ENCODE data around the gene RUFY2.

RUFY2 gene

DNA sequence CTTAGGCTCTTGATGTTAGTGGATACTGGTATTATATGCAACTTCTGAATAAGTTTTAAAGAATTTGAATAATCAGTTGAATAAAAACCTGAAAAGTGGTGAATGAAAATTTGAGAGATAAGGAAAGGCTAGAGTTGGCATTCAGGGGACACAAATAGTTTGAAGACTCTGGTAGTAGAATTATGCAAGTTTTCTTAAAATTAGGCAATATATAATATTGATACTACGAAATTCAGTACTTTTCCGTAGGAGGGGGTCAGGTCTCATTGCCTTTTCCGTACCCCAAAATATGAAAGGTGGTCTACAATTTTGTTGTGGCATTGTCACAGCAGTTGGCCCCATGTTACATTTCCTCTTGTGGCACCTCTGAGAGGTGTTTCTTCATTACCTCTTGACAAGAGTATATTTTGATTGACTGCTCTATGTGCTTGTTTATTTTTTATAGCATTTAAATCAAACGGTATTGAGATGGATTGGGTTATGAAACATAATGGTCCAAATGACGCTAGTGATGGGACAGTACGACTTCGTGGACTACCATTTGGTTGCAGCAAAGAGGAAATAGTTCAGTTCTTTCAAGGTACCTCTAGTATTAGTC is 70.2 kb downstream of the RUFY2 start:
- no peak for DNase-seq (ENCODE audit: extremely low spot score)
- CTCF ChIA-PET = interaction anchor here (1.0 kb wide), 1 partner anchor 12 kb away, joined by 3 read pairs; no protein-coding TSS in a partner anchor
- POLR2A ChIA-PET = no interaction called here
- TF ChIP-seq, protein P1, sequence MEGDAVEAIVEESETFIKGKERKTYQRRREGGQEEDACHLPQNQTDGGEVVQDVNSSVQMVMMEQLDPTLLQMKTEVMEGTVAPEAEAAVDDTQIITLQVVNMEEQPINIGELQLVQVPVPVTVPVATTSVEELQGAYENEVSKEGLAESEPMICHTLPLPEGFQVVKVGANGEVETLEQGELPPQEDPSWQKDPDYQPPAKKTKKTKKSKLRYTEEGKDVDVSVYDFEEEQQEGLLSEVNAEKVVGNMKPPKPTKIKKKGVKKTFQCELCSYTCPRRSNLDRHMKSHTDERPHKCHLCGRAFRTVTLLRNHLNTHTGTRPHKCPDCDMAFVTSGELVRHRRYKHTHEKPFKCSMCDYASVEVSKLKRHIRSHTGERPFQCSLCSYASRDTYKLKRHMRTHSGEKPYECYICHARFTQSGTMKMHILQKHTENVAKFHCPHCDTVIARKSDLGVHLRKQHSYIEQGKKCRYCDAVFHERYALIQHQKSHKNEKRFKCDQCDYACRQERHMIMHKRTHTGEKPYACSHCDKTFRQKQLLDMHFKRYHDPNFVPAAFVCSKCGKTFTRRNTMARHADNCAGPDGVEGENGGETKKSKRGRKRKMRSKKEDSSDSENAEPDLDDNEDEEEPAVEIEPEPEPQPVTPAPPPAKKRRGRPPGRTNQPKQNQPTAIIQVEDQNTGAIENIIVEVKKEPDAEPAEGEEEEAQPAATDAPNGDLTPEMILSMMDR (IDR thresholded peaks at IDR 0.05; ENCODE audit: control extremely low read depth, extremely low read depth, low read depth, missing control alignments) = no peak

DNA sequence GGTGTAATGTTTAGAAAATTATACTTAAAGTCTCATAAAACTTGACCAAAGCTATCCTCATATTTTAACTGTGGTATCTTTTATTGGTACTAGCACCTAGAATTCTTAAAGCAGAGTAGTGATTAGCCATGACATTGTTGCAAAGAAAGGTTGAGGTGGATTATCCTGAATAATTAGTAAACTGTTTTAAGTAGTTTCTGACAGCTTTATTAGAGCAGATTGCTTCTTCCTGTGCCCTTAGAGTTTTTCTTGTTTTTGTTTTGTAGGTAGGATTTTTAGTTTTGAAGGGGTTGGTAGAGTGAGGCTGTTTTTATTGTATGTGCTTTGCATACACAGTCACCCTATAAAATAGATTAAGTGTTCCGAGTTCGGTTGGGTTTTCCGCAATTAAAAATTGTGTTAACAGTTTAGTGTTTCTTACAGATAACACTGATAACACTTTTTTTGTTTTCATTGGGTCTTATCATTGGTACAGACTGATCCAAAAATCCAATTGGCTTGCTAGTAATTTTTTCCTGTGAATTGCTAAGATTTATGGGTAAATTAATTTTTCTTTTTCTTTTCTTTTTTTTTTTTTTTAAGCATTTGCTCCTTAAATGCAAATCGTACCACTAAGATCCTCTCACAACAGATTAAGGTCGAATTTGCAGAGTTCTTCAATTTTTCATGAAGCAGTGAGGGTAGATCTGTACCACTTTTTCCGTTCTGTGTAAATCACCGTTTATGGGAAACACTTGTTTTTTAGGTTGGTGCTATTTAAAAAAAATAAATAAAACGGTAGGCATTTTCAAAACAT is 72.2 kb downstream of the RUFY2 start:
- CTCF ChIA-PET = interaction anchor here (1.3 to 3.4 kb wide), 3 partner anchors 13 to 451 kb away, joined by 4 to 14 read pairs (median 4); no protein-coding TSS in a partner anchor
- no peak for DNase-seq (ENCODE audit: extremely low spot score)
- POLR2A ChIA-PET = no interaction called here
- TF ChIP-seq, protein P1 (IDR thresholded peaks at IDR 0.05; ENCODE audit: control extremely low read depth, extremely low read depth, low read depth, missing control alignments) = no peak

DNA sequence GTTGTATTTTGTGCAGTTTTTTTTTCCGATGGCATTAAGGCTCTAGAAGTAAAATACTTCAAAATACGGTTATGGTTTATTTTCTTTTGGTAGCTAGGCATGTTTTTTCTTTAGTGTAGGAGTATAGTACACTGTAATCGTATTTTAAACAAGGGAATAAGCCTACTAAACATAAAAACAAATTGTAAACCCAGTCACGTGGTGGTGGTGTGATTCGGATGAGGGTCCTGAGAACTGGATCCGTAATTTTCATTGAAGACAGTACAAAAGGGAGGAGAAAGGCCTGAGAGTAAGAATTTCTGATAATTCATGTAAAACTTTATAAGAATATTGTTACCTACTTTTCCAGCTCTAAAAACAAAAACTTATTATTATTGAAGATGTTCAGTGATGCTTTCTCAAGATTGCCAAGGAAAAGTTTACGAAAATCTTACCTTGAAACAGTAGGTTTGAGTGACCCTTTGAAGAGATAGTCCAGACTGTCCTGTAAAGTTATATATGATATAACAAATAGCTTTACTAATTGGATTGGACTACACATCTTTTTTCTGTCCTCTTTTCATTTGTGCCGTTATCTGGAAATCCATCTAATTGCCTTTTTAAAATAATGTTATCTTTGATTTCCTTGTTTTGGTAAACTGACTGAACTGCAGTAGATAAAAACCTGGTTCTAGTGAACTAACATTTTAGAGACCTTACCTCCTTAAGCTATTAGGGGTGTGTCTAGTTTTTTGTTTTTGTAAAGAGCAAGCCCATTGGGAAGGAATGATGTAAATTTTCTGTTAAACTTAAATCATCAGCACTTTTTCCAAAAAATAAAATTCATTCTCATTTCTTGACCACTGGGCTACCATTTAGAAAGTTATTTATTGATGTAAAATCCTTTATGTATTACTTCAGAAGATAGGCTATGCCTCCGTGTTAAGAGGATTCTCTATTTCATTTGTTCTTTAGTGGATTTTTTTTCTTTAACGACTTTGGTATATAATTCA is 73.3 kb downstream of the RUFY2 start:
- no peak for DNase-seq (ENCODE audit: extremely low spot score)
- CTCF ChIA-PET = interaction anchor here (0.9 to 3.4 kb wide), 5 partner anchors 14 to 478 kb away, joined by 3 to 14 read pairs (median 4); no protein-coding TSS in a partner anchor
- TF ChIP-seq, protein P1 (IDR thresholded peaks at IDR 0.05; ENCODE audit: control extremely low read depth, extremely low read depth, low read depth, missing control alignments) = no peak
- POLR2A ChIA-PET = interaction anchor here (0.7 kb wide), 1 partner anchor 1416 kb away, joined by 3 read pairs; no protein-coding TSS in a partner anchor

DNA sequence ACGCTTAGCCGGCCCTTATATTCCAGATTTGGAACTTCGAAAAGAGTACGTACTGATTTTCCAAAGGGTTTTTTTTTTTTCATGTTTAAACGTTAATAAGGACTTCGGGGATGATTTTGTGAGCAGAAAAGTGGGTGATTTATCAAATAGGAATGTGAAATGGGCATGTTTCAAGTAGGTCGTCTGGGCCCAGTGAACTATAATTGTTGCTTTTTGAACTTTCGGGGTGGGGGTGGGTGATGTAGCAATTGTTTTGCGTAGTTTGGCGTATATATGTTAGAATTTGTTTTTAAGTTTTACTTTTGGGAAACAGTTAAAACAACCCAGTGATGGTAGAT is 74.0 kb downstream of the RUFY2 start:
- no peak for DNase-seq (ENCODE audit: extremely low spot score)
- POLR2A ChIA-PET = interaction anchor here (0.7 kb wide), 1 partner anchor 1417 kb away, joined by 3 read pairs; no protein-coding TSS in a partner anchor
- TF ChIP-seq, protein P1 (IDR thresholded peaks at IDR 0.05; ENCODE audit: control extremely low read depth, extremely low read depth, low read depth, missing control alignments) = no peak
- CTCF ChIA-PET = interaction anchor here (0.8 to 3.4 kb wide), 5 partner anchors 8 to 478 kb away, joined by 3 to 14 read pairs (median 3); partner anchors contain the start of gene RUFY2

DNA sequence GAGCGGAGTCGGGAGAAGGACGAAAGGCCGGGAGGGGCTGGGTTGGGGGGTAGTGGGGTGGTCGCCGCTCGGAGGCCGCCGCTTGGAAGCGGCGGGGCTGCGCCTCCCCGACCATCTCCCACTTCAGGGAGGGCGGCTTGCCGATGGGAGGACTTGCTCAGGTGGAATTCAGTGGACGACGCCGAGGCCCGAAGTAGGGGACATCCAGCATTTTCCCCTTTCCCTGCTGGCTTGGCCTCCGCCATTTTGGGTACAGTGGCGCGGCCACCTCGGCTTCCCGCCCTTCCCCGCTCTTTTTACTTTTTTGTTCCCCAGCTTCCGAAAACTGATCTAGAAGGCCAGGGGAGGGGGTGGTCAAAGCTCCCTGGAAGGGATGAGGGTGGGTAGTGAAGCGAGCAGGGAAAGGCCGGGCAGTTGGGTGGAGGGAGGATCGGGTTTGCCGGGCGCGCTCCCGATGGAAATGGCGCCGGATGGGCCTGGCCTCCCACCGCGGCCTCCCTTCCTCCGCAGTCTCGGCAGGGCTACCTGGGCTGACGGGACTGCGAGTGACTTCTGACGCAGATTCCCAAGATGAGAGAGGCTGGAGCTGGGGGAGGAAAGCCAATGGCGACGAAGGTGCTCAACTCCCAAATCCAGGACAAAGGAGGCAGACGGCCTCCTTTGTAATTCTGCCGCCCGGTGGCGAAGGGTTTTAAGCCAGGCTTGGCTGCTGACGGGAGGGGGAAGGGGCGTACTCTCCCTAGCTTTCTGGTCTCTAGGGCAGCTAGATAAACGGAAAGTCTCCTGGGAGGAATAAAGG is 74.6 kb downstream of the RUFY2 start, which contains the start of gene PBLD:
Gene PBLD, minus strand, starts transcription at position 670 of the 799 bp plus-strand sequence. CDS start 26,084 bp downstream, outside the sequence.
- CTCF ChIA-PET = interaction anchor here (0.8 to 3.4 kb wide), 5 partner anchors 9 to 477 kb away, joined by 3 to 14 read pairs (median 4); partner anchors contain the start of gene RUFY2
- peak; percentile 43 for DNase-seq (ENCODE audit: extremely low spot score)
- TF ChIP-seq, protein P1 (IDR thresholded peaks at IDR 0.05; ENCODE audit: control extremely low read depth, extremely low read depth, low read depth, missing control alignments) = peak; percentile 57
- POLR2A ChIA-PET = interaction anchor here (0.6 to 1.2 kb wide), 4 partner anchors 101 to 1418 kb away, joined by 3 to 8 read pairs (median 3); no protein-coding TSS in a partner anchor
